ENCODE measurements around the gene C10orf105. TPM values are rescaled to one million over a fixed set of nuclear protein-coding genes. Genes with fewer than 3 reads are reported as not detected.

C10orf105 gene
- total RNA-seq, 2 experiments from 2014 or later = 0.17 to 0.30 TPM

DNA sequence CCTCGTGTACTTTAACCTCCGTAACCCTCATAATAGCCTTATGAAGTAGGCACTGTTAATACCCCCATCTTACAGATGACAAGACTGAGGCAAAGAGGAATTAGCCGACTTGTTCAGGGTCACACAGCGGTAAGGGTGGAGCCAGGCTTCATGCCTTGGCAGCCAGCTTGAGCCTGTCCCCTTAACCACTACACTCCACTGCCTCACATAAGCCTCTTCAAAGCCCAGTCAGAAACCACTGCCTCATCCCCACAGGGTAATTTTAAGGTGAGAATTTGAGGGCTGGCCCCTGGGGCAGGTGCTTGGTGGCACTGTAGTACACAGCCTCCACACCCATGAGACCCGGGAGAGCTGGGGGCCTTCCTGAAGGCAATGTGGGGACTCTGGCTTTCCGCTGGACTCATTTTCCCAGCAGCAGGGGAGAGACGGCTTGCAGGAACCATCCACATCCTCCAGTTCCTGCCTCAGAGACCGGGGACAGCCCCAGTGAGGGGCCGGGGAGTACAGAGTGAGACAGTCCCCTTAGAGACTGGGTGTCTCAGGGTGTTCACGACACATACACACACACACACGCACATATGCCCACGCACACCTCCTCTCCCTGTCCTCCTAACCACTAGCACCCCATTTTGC lies 7.6 kb upstream of the C10orf105 start:
- no peaks in the 10 kb centered on the region for H3K27me3 Mint-ChIP-seq
- peaks cover 66% of the 10 kb centered on the region for H3K4me1 Mint-ChIP-seq
- peak; percentile 75 for DNase-seq

DNA sequence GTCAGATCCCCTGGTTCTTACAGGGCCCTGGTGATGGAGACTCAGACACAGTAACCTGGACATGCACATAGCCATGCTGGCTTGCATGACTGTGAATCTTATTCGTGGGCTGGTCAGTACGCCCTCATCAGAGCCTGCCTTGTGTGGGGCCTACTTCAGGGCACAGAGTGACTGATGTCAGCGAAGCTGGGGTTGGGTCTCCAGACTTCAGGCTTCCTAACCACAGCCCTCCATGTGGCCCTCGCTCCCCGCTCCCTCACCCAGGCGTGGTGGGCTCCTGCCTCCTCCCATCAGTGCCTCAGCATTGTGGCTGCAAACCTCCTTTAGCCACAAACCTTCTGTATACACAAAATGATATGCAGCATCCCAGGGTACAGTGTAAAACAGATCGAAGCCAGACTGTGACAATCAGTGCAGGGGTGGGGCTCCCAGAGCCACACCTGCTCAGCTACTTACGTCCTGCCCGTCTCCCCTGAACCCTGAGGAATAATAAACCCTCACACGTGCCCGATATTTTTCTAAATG lies 7.1 kb upstream of the C10orf105 start:
- Mint-ChIP-seq H3K27ac (peak overlapping the region; percentile 97), H3K9me3 (no peaks in the 10 kb centered on the region), H3K4me3 (peak overlapping the region; percentile 65), H3K27me3 (no peaks in the 10 kb centered on the region), H3K36me3 (peaks cover 1% of the 10 kb centered on the region), H3K4me1 (peaks cover 61% of the 10 kb centered on the region)
- ATAC-seq (ENCODE audit: low read depth) = peak; percentile 55
- POLR2A ChIA-PET = interaction anchor here (0.8 to 11.6 kb wide), 9 partner anchors 10 to 85 kb away, joined by 3 to 138 read pairs (median 25); partner anchors contain the start of gene VSIR
- DNase-seq = peak; percentile 62

More for the DNA sequence above, 7.6 kb upstream of the C10orf105 start:
- Mint-ChIP-seq H3K9me3 (no peaks in the 10 kb centered on the region), H3K36me3 (no peaks in the 10 kb centered on the region), H3K27ac (peak overlapping the region; percentile 97), H3K4me3 (peak overlapping the region; percentile 65)
- POLR2A ChIA-PET = interaction anchor here (0.8 to 11.6 kb wide), 9 partner anchors 9 to 85 kb away, joined by 3 to 138 read pairs (median 25); partner anchors contain the start of gene VSIR
- peak; percentile 68 for ATAC-seq (ENCODE audit: low read depth)

DNA sequence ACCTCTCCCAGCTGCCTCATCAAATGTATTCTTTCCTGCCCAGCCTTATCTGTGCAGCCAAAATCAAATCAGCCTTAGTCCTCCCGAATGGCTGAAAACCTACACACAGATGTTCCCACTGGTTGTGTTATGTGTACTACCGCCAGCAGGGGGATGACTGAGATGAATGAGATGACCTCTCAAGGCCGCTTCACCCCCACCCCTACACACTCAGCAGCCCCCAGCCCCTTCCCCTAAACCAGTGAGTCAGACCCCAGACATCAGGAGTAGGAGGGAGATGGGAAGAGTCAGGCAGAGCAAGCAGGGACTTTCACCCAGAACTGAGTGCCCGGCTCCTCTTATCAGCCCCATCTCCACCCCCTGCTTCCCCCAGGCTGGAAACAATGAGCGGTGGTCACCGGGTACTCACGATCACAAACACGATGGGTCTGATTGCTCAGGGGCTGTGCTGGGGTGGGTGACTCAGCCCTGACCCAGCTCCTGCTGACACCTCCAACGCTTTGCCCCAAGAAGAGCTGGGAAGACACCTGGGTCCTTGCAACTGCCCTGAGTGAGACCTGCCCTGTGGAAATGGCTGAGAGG lies 6.5 kb upstream of the C10orf105 start:
- POLR2A ChIA-PET = interaction anchor here (2.0 to 11.6 kb wide), 8 partner anchors 10 to 47 kb away, joined by 8 to 138 read pairs (median 34); partner anchors contain the start of gene VSIR
- peak overlapping the region; percentile 65 for H3K4me3 Mint-ChIP-seq

DNA sequence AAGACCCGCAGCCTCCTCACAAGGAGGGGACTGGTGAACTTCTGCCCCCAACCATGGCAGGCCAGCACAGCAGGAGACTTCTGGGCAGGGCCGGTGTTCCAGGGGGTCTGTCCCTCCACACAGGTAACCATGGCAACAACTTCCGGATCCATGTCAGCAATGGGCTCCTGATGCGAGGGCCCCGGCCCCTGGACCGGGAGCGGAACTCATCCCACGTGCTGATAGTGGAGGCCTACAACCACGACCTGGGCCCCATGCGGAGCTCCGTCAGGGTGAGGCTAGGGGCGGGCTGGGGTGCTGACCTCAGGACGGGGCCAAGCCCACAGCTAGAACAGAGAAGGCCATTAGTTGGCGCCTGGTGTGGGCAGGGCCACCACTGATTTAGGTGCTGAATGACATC lies 5.7 kb upstream of the C10orf105 start:
- ATAC-seq (ENCODE audit: low read depth) = no peak
- Mint-ChIP-seq H3K4me1 (peaks cover 54% of the 10 kb centered on the region), H3K36me3 (peaks cover 2% of the 10 kb centered on the region), H3K9me3 (no peaks in the 10 kb centered on the region), H3K27ac (peak overlapping the region; percentile 97), H3K4me3 (no peak overlapping the region), H3K27me3 (no peaks in the 10 kb centered on the region)
- POLR2A ChIA-PET = interaction anchor here (3.7 to 11.6 kb wide), 4 partner anchors 11 to 48 kb away, joined by 25 to 138 read pairs (median 83); partner anchors contain the start of gene VSIR
- DNase-seq = no peak

More for the DNA sequence above, 6.5 kb upstream of the C10orf105 start:
- peak; percentile 5 for ATAC-seq (ENCODE audit: low read depth)
- Mint-ChIP-seq H3K27me3 (no peaks in the 10 kb centered on the region), H3K36me3 (peaks cover 2% of the 10 kb centered on the region), H3K9me3 (no peaks in the 10 kb centered on the region), H3K27ac (peak overlapping the region; percentile 97), H3K4me1 (peaks cover 55% of the 10 kb centered on the region)
- no peak for DNase-seq

DNA sequence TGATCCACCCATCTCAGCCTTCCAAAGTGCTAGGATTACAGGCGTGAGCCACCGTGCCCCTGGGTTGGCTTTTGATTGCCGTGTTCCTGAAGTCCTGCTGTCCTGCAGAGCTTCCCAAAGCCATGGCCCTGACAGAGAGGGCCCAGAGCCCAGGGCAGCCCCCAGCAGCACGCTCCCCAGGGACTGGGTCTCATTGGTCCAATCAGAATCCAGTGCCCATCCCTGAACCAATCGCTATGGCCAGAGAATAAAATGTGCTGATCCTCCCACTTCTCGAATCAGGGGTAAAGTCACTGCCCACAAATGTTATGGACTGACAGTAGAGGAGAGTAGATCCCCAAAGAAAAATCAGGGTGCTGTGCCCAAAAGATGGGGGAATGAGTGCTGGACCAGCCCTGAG lies 5.0 kb upstream of the C10orf105 start:
- Mint-ChIP-seq H3K27me3 (no peaks in the 10 kb centered on the region), H3K27ac (peak overlapping the region; percentile 73), H3K36me3 (peaks cover 2% of the 10 kb centered on the region), H3K4me1 (peaks cover 51% of the 10 kb centered on the region), H3K4me3 (no peak overlapping the region), H3K9me3 (no peaks in the 10 kb centered on the region)
- POLR2A ChIA-PET = interaction anchor here (1.0 to 11.6 kb wide), 4 partner anchors 10 to 48 kb away, joined by 4 to 138 read pairs (median 24); partner anchors contain the start of gene VSIR
- no peak for DNase-seq
- no peak for ATAC-seq (ENCODE audit: low read depth)

GRCh38 chr10:71723311-71723710 lies 3.7 kb upstream of the C10orf105 start:
- no peaks in the 10 kb centered on the region for H3K9me3 Mint-ChIP-seq
- DNase-seq = no peak
- POLR2A ChIA-PET = interaction anchor here (0.5 to 11.6 kb wide), 5 partner anchors 9 to 301 kb away, joined by 3 to 138 read pairs (median 4); partner anchors contain the start of gene VSIR
- no peaks in the 10 kb centered on the region for H3K27me3 Mint-ChIP-seq
- no peak overlapping the region for H3K4me3 Mint-ChIP-seq
- peak overlapping the region; percentile 69 for H3K27ac Mint-ChIP-seq
- H3K36me3 Mint-ChIP-seq = peaks cover 2% of the 10 kb centered on the region
- peaks cover 39% of the 10 kb centered on the region for H3K4me1 Mint-ChIP-seq
- no peak for ATAC-seq (ENCODE audit: low read depth)

DNA sequence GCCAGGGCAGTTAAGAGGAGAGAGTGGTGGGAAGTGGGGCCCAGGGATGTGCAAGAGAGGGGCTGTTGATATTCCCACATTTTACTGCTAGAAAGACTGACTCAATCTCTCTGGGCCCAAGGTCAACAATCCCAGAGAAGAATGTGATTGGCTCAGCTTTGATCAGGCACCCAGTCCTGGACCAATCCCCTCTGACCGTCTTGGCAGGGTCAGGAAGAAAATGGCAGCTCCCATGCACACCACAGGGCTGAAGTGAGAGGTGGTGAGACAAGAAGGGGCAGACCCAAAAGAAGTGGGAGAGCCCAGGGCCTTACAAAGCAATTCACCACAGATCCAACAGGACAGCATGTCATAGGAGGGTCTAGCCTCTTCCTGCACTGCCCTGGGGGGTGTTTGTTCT lies 3.3 kb upstream of the C10orf105 start:
- ATAC-seq (ENCODE audit: low read depth) = no peak
- peaks cover 34% of the 10 kb centered on the region for H3K4me1 Mint-ChIP-seq
- H3K27ac Mint-ChIP-seq = no peak overlapping the region
- H3K36me3 Mint-ChIP-seq = peaks cover 2% of the 10 kb centered on the region
- H3K27me3 Mint-ChIP-seq = no peaks in the 10 kb centered on the region
- no peaks in the 10 kb centered on the region for H3K9me3 Mint-ChIP-seq
- no peak for DNase-seq
- no peak overlapping the region for H3K4me3 Mint-ChIP-seq
- POLR2A ChIA-PET = interaction anchor here (6.1 to 11.6 kb wide), 2 partner anchors 8 to 50 kb away, joined by 44 to 138 read pairs; partner anchors contain the start of gene VSIR

- H3K4me3 Mint-ChIP-seq = no peak overlapping the region
- H3K9me3 Mint-ChIP-seq = no peaks in the 10 kb centered on the region
- DNase-seq (no peak), ATAC-seq (ENCODE audit: low read depth) (no peak)
- POLR2A ChIA-PET = no interaction called here
- peaks cover 19% of the 10 kb centered on the region for H3K4me1 Mint-ChIP-seq
- no peaks in the 10 kb centered on the region for H3K27me3 Mint-ChIP-seq
- no peak overlapping the region for H3K27ac Mint-ChIP-seq
- peaks cover 2% of the 10 kb centered on the region for H3K36me3 Mint-ChIP-seq
Observed at GRCh38 chr10:71721313-71721712, 1.7 kb upstream of the C10orf105 start.

- DNase-seq (no peak), ATAC-seq (ENCODE audit: low read depth) (no peak)
- peaks cover 10% of the 10 kb centered on the region for H3K4me1 Mint-ChIP-seq
- POLR2A ChIA-PET = no interaction called here
- H3K36me3 Mint-ChIP-seq = peaks cover 2% of the 10 kb centered on the region
- H3K9me3 Mint-ChIP-seq = no peaks in the 10 kb centered on the region
- no peak overlapping the region for H3K4me3 Mint-ChIP-seq
- peak overlapping the region; percentile 56 for H3K27ac Mint-ChIP-seq
- H3K27me3 Mint-ChIP-seq = no peaks in the 10 kb centered on the region
Observed at GRCh38 chr10:71720288-71720687, 710 bp upstream of the C10orf105 start.

DNA sequence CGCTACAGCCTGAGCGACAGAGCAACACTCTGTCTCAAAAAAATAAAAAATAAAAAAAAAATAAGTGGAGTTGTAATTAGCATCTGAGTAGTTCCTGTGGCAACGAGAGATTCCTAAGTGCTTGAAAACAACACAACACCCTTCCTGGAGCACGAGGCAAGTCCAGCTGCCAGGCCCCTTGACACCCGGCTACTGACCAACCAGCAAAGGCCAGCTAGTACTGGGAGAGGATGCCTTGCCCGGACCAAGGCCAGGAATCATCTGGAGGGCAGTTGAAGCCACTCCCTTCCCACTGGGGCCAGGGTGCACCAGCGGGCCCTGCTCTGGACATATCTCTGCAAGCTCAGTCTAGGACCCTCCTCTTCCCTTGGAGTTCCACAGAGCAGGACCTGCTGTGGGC lies 536 bp downstream of the C10orf105 start:
- no peaks in the 10 kb centered on the region for H3K9me3 Mint-ChIP-seq
- H3K4me3 Mint-ChIP-seq = no peak overlapping the region
- peaks cover 13% of the 10 kb centered on the region for H3K4me1 Mint-ChIP-seq
- POLR2A ChIA-PET = no interaction called here
- DNase-seq (no peak), ATAC-seq (ENCODE audit: low read depth) (no peak)
- H3K27ac Mint-ChIP-seq = no peak overlapping the region
- no peaks in the 10 kb centered on the region for H3K27me3 Mint-ChIP-seq
- peaks cover 4% of the 10 kb centered on the region for H3K36me3 Mint-ChIP-seq

DNA sequence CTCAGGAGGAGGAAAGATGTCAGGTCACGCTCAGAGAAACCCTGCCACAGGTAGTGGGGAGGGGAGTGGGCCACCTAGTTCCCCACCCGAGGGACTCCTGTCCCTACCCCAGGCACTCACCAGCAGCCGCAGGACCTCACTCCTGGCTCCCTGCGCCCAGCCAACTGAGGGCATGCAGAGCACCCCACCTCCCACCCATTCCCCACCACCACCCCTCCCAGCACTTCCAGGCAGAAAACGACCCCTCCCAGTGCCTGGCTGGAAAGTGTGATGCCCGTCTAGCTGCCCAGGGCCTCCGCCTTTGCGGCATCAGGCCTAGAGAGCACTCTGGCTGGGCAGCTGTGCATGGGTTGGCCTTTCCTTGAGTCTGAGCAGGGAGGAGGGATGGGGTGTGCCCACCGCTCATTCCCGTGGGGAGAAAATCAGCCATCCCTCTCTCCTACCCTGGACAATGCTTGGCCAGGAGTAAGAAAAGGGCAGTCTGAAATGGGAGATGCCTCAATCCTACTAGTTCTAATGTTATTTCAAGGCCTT lies 1.3 kb downstream of the C10orf105 start:
- peaks cover 4% of the 10 kb centered on the region for H3K36me3 Mint-ChIP-seq
- POLR2A ChIA-PET = no interaction called here
- peaks cover 18% of the 10 kb centered on the region for H3K4me1 Mint-ChIP-seq
- H3K27ac Mint-ChIP-seq = no peak overlapping the region
- no peaks in the 10 kb centered on the region for H3K27me3 Mint-ChIP-seq
- H3K9me3 Mint-ChIP-seq = no peaks in the 10 kb centered on the region
- DNase-seq (no peak), ATAC-seq (ENCODE audit: low read depth) (no peak)
- no peak overlapping the region for H3K4me3 Mint-ChIP-seq

GRCh38 chr10:71717551-71717951 lies 2.0 kb downstream of the C10orf105 start:
- H3K27me3 Mint-ChIP-seq = no peaks in the 10 kb centered on the region
- DNase-seq = no peak
- H3K4me3 Mint-ChIP-seq = no peak overlapping the region
- ATAC-seq (ENCODE audit: low read depth) = no peak
- H3K4me1 Mint-ChIP-seq = peaks cover 22% of the 10 kb centered on the region
- no peaks in the 10 kb centered on the region for H3K9me3 Mint-ChIP-seq
- POLR2A ChIA-PET = no interaction called here
- H3K36me3 Mint-ChIP-seq = peaks cover 4% of the 10 kb centered on the region
- no peak overlapping the region for H3K27ac Mint-ChIP-seq

DNA sequence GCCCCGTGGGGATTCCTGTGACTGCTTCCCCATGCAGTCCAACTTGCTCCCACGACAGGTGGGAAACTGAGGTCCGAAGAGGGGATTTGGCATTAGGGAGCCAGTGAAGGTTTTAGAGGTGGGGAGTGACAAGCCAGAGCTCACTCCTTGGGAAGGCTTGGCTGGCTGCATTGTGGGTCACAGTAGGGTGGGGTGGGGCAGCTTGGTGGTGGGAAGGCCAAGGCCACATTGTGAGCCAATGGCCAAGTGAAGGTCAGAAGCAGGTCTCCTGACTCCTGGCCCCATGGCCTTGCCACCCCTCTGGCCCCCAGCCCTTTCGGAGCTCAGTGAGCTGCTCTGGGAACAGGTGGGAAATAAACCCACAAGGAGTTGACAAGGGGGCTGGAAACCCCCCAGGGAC lies 2.5 kb downstream of the C10orf105 start:
- POLR2A ChIA-PET = interaction anchor here (1.2 to 5.0 kb wide), 3 partner anchors 9 to 56 kb away, joined by 4 to 44 read pairs (median 4); partner anchors contain the start of gene VSIR
- peaks cover 26% of the 10 kb centered on the region for H3K4me1 Mint-ChIP-seq
- peaks cover 4% of the 10 kb centered on the region for H3K36me3 Mint-ChIP-seq
- H3K27me3 Mint-ChIP-seq = no peaks in the 10 kb centered on the region
- peak overlapping the region; percentile 12 for H3K27ac Mint-ChIP-seq
- H3K9me3 Mint-ChIP-seq = no peaks in the 10 kb centered on the region
- H3K4me3 Mint-ChIP-seq = no peak overlapping the region
- ATAC-seq (ENCODE audit: low read depth) (no peak), DNase-seq (no peak)
